H1 (cell line): ENCODE data around the gene PRCP. TPM values are rescaled to one million over a fixed set of nuclear protein-coding genes. Genes with fewer than 3 reads are reported as not detected.

Experiments
- CTCF ChIA-PET: fragments of 300-600 bp; sonication (Branson Sonifier 250); formaldehyde crosslinking; loops from one replicate; lab custom pipeline; 2021; ENCODE audit not compliant: partially characterized antibody; lab: Charles Lee
- POLR2A ChIA-PET: fragments of 300-600 bp; sonication (Branson Sonifier 250); formaldehyde crosslinking; loops from one replicate; lab custom pipeline; 2021; ENCODE audit warnings: inconsistent platforms; ENCODE audit not compliant: partially characterized antibody; lab: Charles Lee
- DNase-seq, 2 experiments: peaks; one replicate each; pipeline versions ENCODE4 v3.0.0 to v3.0.0-alpha.2; 2010 to 2022; ENCODE audit warnings: low spot score in 2 of 2, low read depth in 1 of 2, mixed read lengths in 1 of 2
- FAIRE-seq: peaks from 2 replicates; lab custom pipeline; 2011; peaks lifted over from hg19 to GRCh38; lab: Jason Lieb, UNC
- H2AFZ ChIP-seq: 2 replicates; pipeline ENCODE4 v1.8.1; 2012; ENCODE audit warnings: low read length, inconsistent platforms
- H2AK5ac ChIP-seq: 2 replicates; pipeline ENCODE4 v1.6.1; 2013; ENCODE audit warnings: low read depth, low read length
- H2BK120ac ChIP-seq: replicated peaks from 2 replicates; pipeline ENCODE3; 2013; ENCODE audit warnings: low read depth, low read length, inconsistent platforms
- H2BK12ac ChIP-seq: 2 replicates; pipeline ENCODE4 v1.6.1; 2013; ENCODE audit warnings: low read depth, low read length
- H2BK15ac ChIP-seq: 2 replicates; pipeline ENCODE4 v1.6.1; 2013; ENCODE audit warnings: low read length
- H2BK20ac ChIP-seq: 2 replicates; pipeline ENCODE4 v1.6.1; 2013; ENCODE audit warnings: low read length
- H2BK5ac ChIP-seq: 2 replicates; pipeline ENCODE4 v1.6.1; 2013; ENCODE audit warnings: low read depth, low read length
- H3K14ac ChIP-seq: 2 replicates; pipeline ENCODE4 v1.6.1; 2013; ENCODE audit warnings: inconsistent platforms; ENCODE audit not compliant: insufficient read length
- H3K18ac ChIP-seq: 2 replicates; pipeline ENCODE4 v1.6.1; 2013; ENCODE audit warnings: low read length; ENCODE audit errors: extremely low read depth
- H3K23ac ChIP-seq: 2 replicates; pipeline ENCODE4 v1.6.1; 2013; ENCODE audit warnings: inconsistent platforms; ENCODE audit not compliant: insufficient read length
- H3K23me2 ChIP-seq: 2 replicates; pipeline ENCODE4 v1.6.1; 2013; ENCODE audit warnings: low read depth, low read length
- H3K27ac ChIP-seq: 2 replicates; pipeline ENCODE4 v1.6.1; 2011; ENCODE audit warnings: low read depth, low read length, inconsistent platforms
- H3K27me3 ChIP-seq, 4 experiments: replicated peaks in 1 of 4; 1 replicate in 1 of 4; 2 replicates in 3 of 4; pipeline versions ENCODE4 v1.6.1 to v1.8.1; 2011 to 2013; ENCODE audit warnings: low read length in 3 of 4, mild to moderate bottlenecking in 3 of 4, inconsistent platforms in 2 of 4, mixed read lengths in 2 of 4, moderate library complexity in 1 of 4; ENCODE audit not compliant: control insufficient read depth in 3 of 4, insufficient read depth in 3 of 4; ENCODE audit errors: extremely low read depth in 1 of 4
- H3K36me3 ChIP-seq, 4 experiments: 2 replicates each; pipeline versions ENCODE4 v1.6.1 to v1.8.1; 2011 to 2013; ENCODE audit warnings: mild to moderate bottlenecking in 4 of 4, low read length in 3 of 4, moderate library complexity in 2 of 4, control low read depth in 1 of 4, inconsistent platforms in 1 of 4; ENCODE audit not compliant: insufficient read depth in 4 of 4, control insufficient read depth in 2 of 4
- H3K4ac ChIP-seq: replicated peaks from 2 replicates; pipeline ENCODE3; 2013; ENCODE audit warnings: low read length, low read depth, mixed read lengths, inconsistent platforms; ENCODE audit not compliant: insufficient read length
- H3K4me1 ChIP-seq, 4 experiments: replicated peaks in 1 of 4; 1 replicate in 1 of 4; 2 replicates in 3 of 4; pipeline versions ENCODE4 v1.6.1 to v1.8.1; 2011 to 2013; ENCODE audit warnings: low read length in 3 of 4, inconsistent platforms in 2 of 4, mixed read lengths in 1 of 4; ENCODE audit not compliant: insufficient read depth in 4 of 4, control insufficient read depth in 3 of 4
- H3K4me2 ChIP-seq, 2 experiments: 2 replicates each; pipeline versions ENCODE4 v1.6.1 to v1.8.1; 2011 to 2013; ENCODE audit warnings: low read depth in 2 of 2, low read length in 2 of 2, control low read depth in 1 of 2, inconsistent platforms in 1 of 2, mild to moderate bottlenecking in 1 of 2; ENCODE audit not compliant: insufficient read depth in 1 of 2
- H3K4me3 ChIP-seq, 4 experiments: fragments of 200-600, 300-600 bp in 1 of 4; sonication (generic), shearing (Covaris generic), sonication (Bioruptor Twin) in 1 of 4; 2 replicates each; pipeline versions ENCODE4 v1.5.1 to v1.8.1; 2011 to 2016; ENCODE audit warnings: low read length in 4 of 4, low read depth in 3 of 4, control low read depth in 2 of 4, inconsistent platforms in 2 of 4, mild to moderate bottlenecking in 2 of 4, mixed read lengths in 1 of 4, moderate library complexity in 1 of 4; ENCODE audit not compliant: insufficient read depth in 2 of 4; ENCODE audit errors: extremely low read depth in 1 of 4
- H3K56ac ChIP-seq: replicated peaks from 2 replicates; pipeline ENCODE3; 2013; ENCODE audit warnings: low read depth, mild to moderate bottlenecking, mixed read lengths, low read length, inconsistent platforms; ENCODE audit not compliant: insufficient read length
- H3K79me1 ChIP-seq: 2 replicates; pipeline ENCODE4 v1.6.1; 2013; ENCODE audit warnings: low read depth, low read length, control low read depth
- H3K79me2 ChIP-seq, 2 experiments: 2 replicates each; pipeline versions ENCODE4 v1.6.1 to v1.8.1; 2012 to 2013; ENCODE audit warnings: low read length in 2 of 2, mild to moderate bottlenecking in 2 of 2, inconsistent platforms in 1 of 2; ENCODE audit not compliant: insufficient read depth in 2 of 2, control insufficient read depth in 1 of 2
- H3K9ac ChIP-seq, 4 experiments: replicated peaks in 1 of 4; 1 replicate in 1 of 4; 2 replicates in 3 of 4; pipeline versions ENCODE4 v1.6.1 to v1.8.1; 2011 to 2013; ENCODE audit warnings: low read depth in 3 of 4, low read length in 3 of 4, control low read depth in 2 of 4, mild to moderate bottlenecking in 2 of 4, moderate library complexity in 2 of 4, inconsistent platforms in 1 of 4; ENCODE audit errors: extremely low read depth in 1 of 4
- H3K9me3 ChIP-seq, 2 experiments: 2 replicates each; pipeline versions ENCODE4 v1.6.1 to v1.8.1; 2012 to 2013; ENCODE audit warnings: mild to moderate bottlenecking in 2 of 2, moderate library complexity in 2 of 2, control low read depth in 1 of 2, inconsistent platforms in 1 of 2, low read depth in 1 of 2, low read length in 1 of 2, mixed read lengths in 1 of 2; ENCODE audit not compliant: insufficient read depth in 2 of 2
- H4K20me1 ChIP-seq, 2 experiments: replicated peaks in 1 of 2; 2 replicates each; pipeline versions ENCODE3 to v1.8.1; 2011 to 2013; ENCODE audit warnings: inconsistent platforms in 2 of 2, low read length in 2 of 2, mild to moderate bottlenecking in 1 of 2; ENCODE audit not compliant: insufficient read depth in 2 of 2, control insufficient read depth in 1 of 2
- H4K5ac ChIP-seq: 2 replicates; pipeline ENCODE4 v1.6.1; 2013; ENCODE audit warnings: low read length, low read depth, mixed read lengths, inconsistent platforms; ENCODE audit not compliant: insufficient read length
- H4K8ac ChIP-seq: 2 replicates; pipeline ENCODE4 v1.8.0; 2013; ENCODE audit warnings: mild to moderate bottlenecking, moderate library complexity, low read length, inconsistent platforms; ENCODE audit not compliant: insufficient read depth; ENCODE audit errors: extremely low read depth
- H4K91ac ChIP-seq: replicated peaks from 2 replicates; pipeline ENCODE3; 2013; ENCODE audit warnings: low read length, mixed read lengths, inconsistent platforms; ENCODE audit not compliant: insufficient read length
- ASH2L ChIP-seq: fragments of 200-600, 300-600 bp; sonication (generic); IDR thresholded peaks from one replicate; pipeline ENCODE4 v1.7.1; 2017; ENCODE audit warnings: low read length
- ATF2 ChIP-seq: IDR thresholded peaks from 2 replicates; pipeline ENCODE4 v1.6.1; 2012; ENCODE audit warnings: low read length, inconsistent platforms
- ATF3 ChIP-seq: IDR thresholded peaks from 2 replicates; pipeline ENCODE4 v1.6.1; 2011; ENCODE audit warnings: low read depth, mild to moderate bottlenecking, low read length; ENCODE audit not compliant: insufficient read depth
- CEBPB ChIP-seq: IDR thresholded peaks from 2 replicates; pipeline ENCODE4 v1.6.1; 2012; ENCODE audit warnings: low read depth, low read length
- EP300 ChIP-seq, 2 experiments: IDR thresholded peaks; 1 replicate in 1 of 2; 2 replicates in 1 of 2; pipeline ENCODE4 v1.6.1; 2011 to 2012; ENCODE audit warnings: low read depth in 2 of 2, low read length in 2 of 2, mild to moderate bottlenecking in 2 of 2, borderline replicate concordance in 1 of 2, inconsistent platforms in 1 of 2, moderate library complexity in 1 of 2
- KDM1A ChIP-seq: fragments of 200-600, 300-600 bp; sonication (generic); IDR thresholded peaks from 2 replicates; pipeline ENCODE4 v1.7.1; 2016; ENCODE audit warnings: mild to moderate bottlenecking, low read length, borderline replicate concordance
- KDM5A ChIP-seq: fragments of 200-600 bp; IDR thresholded peaks from 2 replicates; pipeline ENCODE4 v1.7.1; 2012; ENCODE audit warnings: mild to moderate bottlenecking, low read length, inconsistent platforms, mixed read lengths
- MAX ChIP-seq: IDR thresholded peaks from 2 replicates; pipeline ENCODE4 v1.6.1; 2012; ENCODE audit warnings: inconsistent platforms
- SP1 ChIP-seq: IDR thresholded peaks from 2 replicates; pipeline ENCODE4 v1.6.1; 2011; ENCODE audit warnings: low read depth, low read length
- SP2 ChIP-seq: IDR thresholded peaks from 2 replicates; pipeline ENCODE4 v1.6.1; 2012; ENCODE audit warnings: mild to moderate bottlenecking, low read length, inconsistent platforms
- USF2 ChIP-seq: IDR thresholded peaks from 2 replicates; pipeline ENCODE4 v1.6.1; 2011; ENCODE audit warnings: low read length, improper control_type of control experiment
- WGBS, 2 experiments: shearing (Covaris generic) in 1 of 2; methylation state at CpG; one replicate each; pipeline versions ENCODE4 v1.1.6 to v1.1.7; 2013 to 2015; ENCODE audit warnings: low lambda C conversion rate in 2 of 2, mixed read lengths in 2 of 2, inconsistent platforms in 1 of 2, low coverage in 1 of 2, missing lambda C conversion rate in 1 of 2; ENCODE audit not compliant: insufficient replicate concordance in 2 of 2, insufficient coverage in 1 of 2, insufficient read length in 1 of 2; ENCODE audit errors: extremely low coverage in 1 of 2, missing lambda C conversion rate in 1 of 2; 5-methylcytosine and 5-hydroxymethylcytosine counted together
- polyA plus RNA-seq, 7 experiments: library from polyadenylated mRNA; depleted of rRNA in 3 of 7; stranded (reverse) in 5 of 7; unstranded in 2 of 7; fragments of >200 nt in 5 of 7; fragments of 200-250 nt in 2 of 7; gene quantifications; 1 replicate in 5 of 7; 2 replicates in 1 of 7; 4 replicates in 1 of 7; pipeline versions ENCODE4 v1.2.1 to v1.2.3, GENCODE V29; 2011 to 2013; ENCODE audit warnings: missing spikeins in 2 of 7, mixed read lengths in 2 of 7
- total RNA-seq: library from RNA; stranded (reverse); fragmentation: NEBNext Ultra II Directional; extraction: Animal tissue kit (Norgen Biotek cat#: 25700); gene quantifications from 2 replicates; pipeline ENCODE4 v1.2.1, GENCODE V29; 2021

The PRCP gene
- total and polyA plus RNA-seq, 2 of the 8 experiments (the other 6 are each of a cell fraction or from before 2014, with no cell fraction given), result 63.8 to 84.4 TPM

- no peak overlapping the region for H2BK15ac ChIP-seq
- H2AFZ ChIP-seq, result no peak overlapping the region
- no peak overlapping the region for H4K91ac ChIP-seq
- H3K4ac ChIP-seq, result no peak overlapping the region
- H3K36me3 ChIP-seq, result no peaks in the 10 kb centered on the region
- 95% methylated on average over 1 of the region's 1 CpG; no CpG with 5 or more reads in 1 of the 2 experiments for WGBS, 2 experiments
- H3K4me3 ChIP-seq, result no peak overlapping the region
- H2BK120ac ChIP-seq, result no peak overlapping the region
- ChIA-PET POLR2A (no interaction called here), CTCF (interaction anchor here (0.7 to 3.5 kb wide), 42 partner anchors 9 to 475 kb away, joined by 3 to 33 read pairs (median 5); partner anchors contain the start of gene FAM181B)
- H4K20me1 ChIP-seq, result no peaks in the 10 kb centered on the region
- H3K18ac ChIP-seq, result no peak overlapping the region
- H3K23ac ChIP-seq, result no peak overlapping the region
- H3K9ac ChIP-seq, result no peak overlapping the region
- FAIRE-seq, result no peak
- H4K8ac ChIP-seq, result no peak overlapping the region
- DNase-seq, result no peak
- no peak overlapping the region for H4K5ac ChIP-seq
- no peak overlapping the region for H3K4me2 ChIP-seq
- H3K4me1 ChIP-seq, result no peaks in the 10 kb centered on the region
- no peak overlapping the region for H2BK12ac ChIP-seq
- H3K79me1 ChIP-seq, result no peaks in the 10 kb centered on the region
- H2BK5ac ChIP-seq, result no peak overlapping the region
- H3K79me2 ChIP-seq, result no peaks in the 10 kb centered on the region
- H3K14ac ChIP-seq, result no peak overlapping the region
- no peaks in the 10 kb centered on the region for H3K23me2 ChIP-seq
- H3K27me3 ChIP-seq, result no peaks in the 10 kb centered on the region
- no peak overlapping the region for H3K27ac ChIP-seq
- no peak overlapping the region for H2AK5ac ChIP-seq
- H2BK20ac ChIP-seq, result no peak overlapping the region
- no peaks in the 10 kb centered on the region for H3K9me3 ChIP-seq
- H3K56ac ChIP-seq, result no peak overlapping the region
- TF ChIP-seq CEBPB, result no peak
- no peak for TF ChIP-seq SP1
- TF ChIP-seq USF2, result no peak
- TF ChIP-seq MAX, result no peak
- no peak for TF ChIP-seq ATF3
- TF ChIP-seq ASH2L, result no peak
- no peak for TF ChIP-seq KDM5A
- no peak for TF ChIP-seq EP300 (IDR thresholded peaks at IDR 0.05; ENCODE audit: borderline replicate concordance in 1 of 2, low read depth in 2 of 2, low read length in 2 of 2)
- no peak for TF ChIP-seq ATF2
- no peak for TF ChIP-seq SP2
- TF ChIP-seq KDM1A, result no peak
Observed at GRCh38 chr11:82775218-82775617, 125.0 kb downstream of the PRCP start.
